Osteoblast (primary cell): ENCODE results near the gene SNX9. TPM values are rescaled to one million over a fixed set of nuclear protein-coding genes. Genes with fewer than 3 reads are reported as not detected.

ENCODE experiments used
- DNase-seq: peaks from one replicate; pipeline ENCODE4 v3.0.0; 2011; ENCODE audit warnings: low spot score, mixed read lengths; ENCODE audit not compliant: insufficient read length; ENCODE audit errors: missing footprints
- H2AFZ ChIP-seq: 2 replicates; pipeline ENCODE4 v1.6.0; 2011; ENCODE audit warnings: mild to moderate bottlenecking, low read length
- H3K27ac ChIP-seq: 2 replicates; pipeline ENCODE4 v1.5.1; 2011; ENCODE audit warnings: mild to moderate bottlenecking, low read depth, low read length, moderate library complexity
- H3K27me3 ChIP-seq: 2 replicates; pipeline ENCODE4 v1.6.0; 2012; ENCODE audit warnings: mild to moderate bottlenecking, control low read depth, inconsistent platforms, low read length, moderate library complexity; ENCODE audit not compliant: insufficient read depth
- H3K36me3 ChIP-seq: 2 replicates; pipeline ENCODE4 v1.5.1; 2011; ENCODE audit warnings: mild to moderate bottlenecking, low read length, control low read depth, moderate library complexity; ENCODE audit not compliant: insufficient read depth
- H3K4me1 ChIP-seq: 2 replicates; pipeline ENCODE4 v1.5.1; 2011; ENCODE audit warnings: mild to moderate bottlenecking, low read length, control low read depth, moderate library complexity; ENCODE audit not compliant: insufficient read depth
- H3K4me2 ChIP-seq: 2 replicates; pipeline ENCODE4 v1.6.0; 2011; ENCODE audit warnings: mild to moderate bottlenecking, low read length; ENCODE audit not compliant: insufficient read depth
- H3K4me3 ChIP-seq: fragments of 200-600 bp; sonication (generic); 3 replicates; pipeline ENCODE4 v1.5.1; 2012; ENCODE audit warnings: mild to moderate bottlenecking, low read length, inconsistent platforms; ENCODE audit not compliant: insufficient read depth
- H3K79me2 ChIP-seq: 2 replicates; pipeline ENCODE4 v1.6.0; 2012; ENCODE audit warnings: mild to moderate bottlenecking, low read length, control low read depth, inconsistent platforms; ENCODE audit not compliant: insufficient read depth
- H3K9me3 ChIP-seq: 2 replicates; pipeline ENCODE4 v1.5.1; 2011; ENCODE audit warnings: low read depth, low read length, control low read depth
- H4K20me1 ChIP-seq: 2 replicates; pipeline ENCODE4 v1.6.0; 2012; ENCODE audit warnings: mild to moderate bottlenecking, low read length, control low read depth; ENCODE audit not compliant: insufficient read depth
- total RNA-seq: library from RNA; depleted of rRNA; stranded (reverse); fragments of >200 nt; gene quantifications from 2 replicates; pipeline ENCODE4 v1.2.3, GENCODE V29; 2012
- TF ChIP-seq, protein P1 (sequence below): IDR thresholded peaks from 2 replicates; pipeline ENCODE4 v1.5.1; 2011; ENCODE audit warnings: mild to moderate bottlenecking, low read depth, low read length, moderate library complexity; ENCODE audit errors: extremely low read depth

The SNX9 gene
- total RNA-seq, 1 donor = 147 TPM

DNA sequence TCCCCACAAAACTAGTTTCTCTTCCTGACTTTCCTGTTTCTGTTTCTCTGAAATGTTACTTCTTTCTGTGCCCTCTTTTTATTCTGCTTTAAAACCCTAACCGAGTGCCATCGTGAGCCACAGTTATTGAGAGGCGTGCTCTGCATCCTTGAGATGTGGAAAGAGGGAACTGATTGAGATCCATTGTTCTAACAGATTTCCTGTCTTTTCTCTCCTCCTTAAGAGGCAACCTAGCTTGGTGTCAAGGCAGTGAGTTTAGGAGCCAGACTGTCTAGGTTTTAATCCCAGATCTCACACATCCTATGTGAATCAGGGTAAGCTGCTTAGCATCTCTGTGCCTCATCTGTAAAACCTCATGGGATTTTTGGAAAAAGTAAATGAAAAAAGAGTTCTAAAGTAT, 57.5 kb downstream of the SNX9 start:
- no peak for DNase-seq
- no peak overlapping the region for H3K27ac ChIP-seq
- TF ChIP-seq, protein P1, sequence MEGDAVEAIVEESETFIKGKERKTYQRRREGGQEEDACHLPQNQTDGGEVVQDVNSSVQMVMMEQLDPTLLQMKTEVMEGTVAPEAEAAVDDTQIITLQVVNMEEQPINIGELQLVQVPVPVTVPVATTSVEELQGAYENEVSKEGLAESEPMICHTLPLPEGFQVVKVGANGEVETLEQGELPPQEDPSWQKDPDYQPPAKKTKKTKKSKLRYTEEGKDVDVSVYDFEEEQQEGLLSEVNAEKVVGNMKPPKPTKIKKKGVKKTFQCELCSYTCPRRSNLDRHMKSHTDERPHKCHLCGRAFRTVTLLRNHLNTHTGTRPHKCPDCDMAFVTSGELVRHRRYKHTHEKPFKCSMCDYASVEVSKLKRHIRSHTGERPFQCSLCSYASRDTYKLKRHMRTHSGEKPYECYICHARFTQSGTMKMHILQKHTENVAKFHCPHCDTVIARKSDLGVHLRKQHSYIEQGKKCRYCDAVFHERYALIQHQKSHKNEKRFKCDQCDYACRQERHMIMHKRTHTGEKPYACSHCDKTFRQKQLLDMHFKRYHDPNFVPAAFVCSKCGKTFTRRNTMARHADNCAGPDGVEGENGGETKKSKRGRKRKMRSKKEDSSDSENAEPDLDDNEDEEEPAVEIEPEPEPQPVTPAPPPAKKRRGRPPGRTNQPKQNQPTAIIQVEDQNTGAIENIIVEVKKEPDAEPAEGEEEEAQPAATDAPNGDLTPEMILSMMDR = no peak
- peaks cover 15% of the 10 kb centered on the region for H4K20me1 ChIP-seq
- no peak overlapping the region for H3K4me2 ChIP-seq
- H3K27me3 ChIP-seq = no peaks in the 10 kb centered on the region
- no peak overlapping the region for H2AFZ ChIP-seq
- no peak overlapping the region for H3K4me3 ChIP-seq
- H3K9me3 ChIP-seq = no peaks in the 10 kb centered on the region
- H3K79me2 ChIP-seq = peaks cover 65% of the 10 kb centered on the region
- H3K36me3 ChIP-seq = peaks cover 52% of the 10 kb centered on the region
- no peaks in the 10 kb centered on the region for H3K4me1 ChIP-seq

DNA sequence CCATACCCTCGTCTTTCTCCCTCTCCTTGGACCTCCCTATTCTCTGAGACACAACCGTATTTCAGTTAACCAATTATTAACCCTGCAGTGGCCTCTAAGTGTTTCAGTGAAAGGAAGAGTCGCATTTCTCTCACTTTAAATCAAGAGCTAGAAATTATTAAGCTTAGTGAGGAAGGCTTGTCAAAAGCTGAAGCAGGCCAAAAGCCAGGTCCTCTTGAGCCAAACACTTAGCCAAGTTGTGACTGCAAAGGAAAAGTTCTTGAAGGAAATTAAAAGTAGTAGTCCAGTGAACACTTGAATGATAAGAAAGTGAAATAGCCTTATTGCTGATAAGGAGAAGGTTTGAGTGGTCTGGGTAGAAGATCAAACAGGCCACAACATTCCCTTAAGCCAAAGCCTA, 58.3 kb downstream of the SNX9 start:
- DNase-seq = no peak
- Histone ChIP-seq H3K27me3 (no peaks in the 10 kb centered on the region), H3K79me2 (peaks cover 70% of the 10 kb centered on the region), H3K27ac (no peak overlapping the region), H3K4me2 (no peak overlapping the region), H3K36me3 (peaks cover 52% of the 10 kb centered on the region), H3K9me3 (no peaks in the 10 kb centered on the region), H2AFZ (no peak overlapping the region), H3K4me3 (no peak overlapping the region), H3K4me1 (no peaks in the 10 kb centered on the region), H4K20me1 (peaks cover 15% of the 10 kb centered on the region)
- TF ChIP-seq, protein P1 = no peak

DNA sequence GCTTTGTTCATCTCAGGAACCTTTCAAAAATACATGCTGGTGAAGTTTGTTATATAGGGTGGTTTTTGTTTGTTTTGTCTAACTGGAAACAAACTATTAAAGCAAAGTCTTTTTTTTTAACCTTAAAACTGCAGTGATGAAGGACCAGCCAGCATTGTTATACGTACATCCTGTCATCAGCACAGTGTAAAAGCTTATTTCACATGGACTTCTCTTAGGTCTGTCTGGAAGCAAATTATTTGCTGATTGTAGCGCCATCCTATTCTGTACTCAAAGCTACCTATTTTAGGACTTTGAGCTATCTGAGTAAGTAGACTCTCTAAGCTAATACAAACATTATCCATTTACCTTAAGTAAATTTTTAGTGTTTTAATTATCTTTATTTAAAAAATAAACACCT, 61.7 kb downstream of the SNX9 start:
- Histone ChIP-seq H3K27ac (no peak overlapping the region), H4K20me1 (peaks cover 8% of the 10 kb centered on the region), H3K4me2 (no peak overlapping the region), H3K27me3 (no peaks in the 10 kb centered on the region), H3K4me3 (no peak overlapping the region), H3K9me3 (no peaks in the 10 kb centered on the region), H2AFZ (no peak overlapping the region), H3K79me2 (peaks cover 63% of the 10 kb centered on the region), H3K4me1 (no peaks in the 10 kb centered on the region), H3K36me3 (peaks cover 42% of the 10 kb centered on the region)
- DNase-seq = peak; percentile 26
- TF ChIP-seq, protein P1 = no peak

DNA sequence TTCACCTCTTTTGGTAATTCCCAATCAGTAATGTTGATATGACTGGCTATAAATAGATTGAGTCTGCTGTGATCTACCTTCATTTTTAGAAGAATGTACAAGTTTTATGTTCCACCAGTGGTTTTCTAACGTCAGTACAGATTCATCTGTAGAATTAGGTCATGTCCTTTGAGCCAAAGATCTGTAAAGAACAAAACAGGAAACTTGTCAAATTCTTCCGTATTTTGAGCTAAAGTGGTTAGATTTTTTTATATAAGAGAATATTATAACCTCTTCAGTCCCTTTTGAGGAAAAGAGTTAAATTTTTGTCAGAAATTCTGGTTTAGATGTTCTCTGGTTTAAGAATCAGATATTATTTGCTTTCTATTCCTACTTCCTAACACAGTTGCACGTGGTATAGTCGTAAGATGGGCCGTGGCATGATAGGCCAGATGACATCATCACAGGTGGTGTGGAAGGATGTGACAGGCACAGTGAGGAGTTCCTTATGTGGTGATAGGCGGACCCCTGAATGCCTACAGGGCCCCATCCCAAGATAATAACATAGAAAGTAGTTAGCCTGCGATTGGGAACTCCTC, 62.3 kb downstream of the SNX9 start:
- H4K20me1 ChIP-seq = peaks cover 8% of the 10 kb centered on the region
- H3K79me2 ChIP-seq = peaks cover 63% of the 10 kb centered on the region
- no peaks in the 10 kb centered on the region for H3K9me3 ChIP-seq
- no peak for DNase-seq
- H3K4me2 ChIP-seq = no peak overlapping the region
- no peaks in the 10 kb centered on the region for H3K27me3 ChIP-seq
- no peak overlapping the region for H3K4me3 ChIP-seq
- peaks cover 42% of the 10 kb centered on the region for H3K36me3 ChIP-seq
- H2AFZ ChIP-seq = no peak overlapping the region
- H3K27ac ChIP-seq = no peak overlapping the region
- TF ChIP-seq, protein P1 = no peak
- no peaks in the 10 kb centered on the region for H3K4me1 ChIP-seq
